ENCODE data around the gene ACOT4. TPM values are rescaled to one million over a fixed set of nuclear protein-coding genes. Genes with fewer than 3 reads are reported as not detected.
"Not testable (repeated sequence)": the region's sequence is repeated elsewhere in the genome, so short reads cannot be mapped to it uniquely, and the experiment has no call there.

ACOT4 gene
- total RNA-seq, 1 donor from 2014 or later: 1.3 TPM

GRCh38 chr14:73566935-73567334 lies 24.7 kb upstream of the ACOT4 start:
- Mint-ChIP-seq H3K36me3 (ENCODE audit: insufficient read depth) (peaks cover 19% of the 10 kb centered on the region), H3K4me1 (ENCODE audit: low read depth) (peaks cover 19% of the 10 kb centered on the region), H3K9me3 (ENCODE audit: low read depth) (peaks cover 16% of the 10 kb centered on the region)
- not testable (repeated sequence) for H3K27ac Mint-ChIP-seq; H3K4me3 Mint-ChIP-seq (ENCODE audit: low read depth); DNase-seq (ENCODE audit: low spot score, unreplicated experiment); H3K27me3 Mint-ChIP-seq

- no peak for DNase-seq (ENCODE audit: low spot score, unreplicated experiment)
- Mint-ChIP-seq H3K36me3 (ENCODE audit: insufficient read depth) (peaks cover 18% of the 10 kb centered on the region), H3K27ac (no peak overlapping the region), H3K27me3 (no peaks in the 10 kb centered on the region), H3K4me1 (ENCODE audit: low read depth) (peaks cover 19% of the 10 kb centered on the region), H3K4me3 (ENCODE audit: low read depth) (peak overlapping the region; percentile 82), H3K9me3 (ENCODE audit: low read depth) (peaks cover 11% of the 10 kb centered on the region)
- TF ChIP-seq CTCF (IDR thresholded peaks at IDR 0.05; ENCODE audit: unreplicated experiment): no peak
Observed at GRCh38 chr14:73567358-73567757, 24.3 kb upstream of the ACOT4 start.

GRCh38 chr14:73567951-73568885 lies 23.5 kb upstream of the ACOT4 start:
- peak overlapping the region; percentile 82 for H3K4me3 Mint-ChIP-seq (ENCODE audit: low read depth)
- H3K27ac Mint-ChIP-seq: peak overlapping the region; percentile 97
- no peak for TF ChIP-seq CTCF (IDR thresholded peaks at IDR 0.05; ENCODE audit: unreplicated experiment)
- no peaks in the 10 kb centered on the region for H3K27me3 Mint-ChIP-seq
- no peak for DNase-seq (ENCODE audit: low spot score, unreplicated experiment)
- H3K4me1 Mint-ChIP-seq (ENCODE audit: low read depth): peaks cover 19% of the 10 kb centered on the region
- peaks cover 18% of the 10 kb centered on the region for H3K36me3 Mint-ChIP-seq (ENCODE audit: insufficient read depth)
- H3K9me3 Mint-ChIP-seq (ENCODE audit: low read depth): peaks cover 5% of the 10 kb centered on the region

GRCh38 chr14:73568886-73569184 lies 22.8 kb upstream of the ACOT4 start:
- not testable (repeated sequence) for H3K9me3 Mint-ChIP-seq (ENCODE audit: low read depth); H3K27me3 Mint-ChIP-seq; DNase-seq (ENCODE audit: low spot score, unreplicated experiment)
- Mint-ChIP-seq H3K36me3 (ENCODE audit: insufficient read depth) (peaks cover 18% of the 10 kb centered on the region), H3K4me1 (ENCODE audit: low read depth) (peaks cover 19% of the 10 kb centered on the region), H3K27ac (peak overlapping the region; percentile 97), H3K4me3 (ENCODE audit: low read depth) (peak overlapping the region; percentile 82)

GRCh38 chr14:73569185-73569958 lies 22.3 kb upstream of the ACOT4 start, which contains the start of gene ACOT2:
Gene ACOT2, plus strand, starts transcription at chr14:73569213. Its CDS starts 28 bp downstream, at chr14:73569241.
- H3K27me3 Mint-ChIP-seq; H3K9me3 Mint-ChIP-seq (ENCODE audit: low read depth): not testable (repeated sequence)
- peak within 1 kb of the TSS; percentile 97 for H3K27ac Mint-ChIP-seq
- peak within 1 kb of the TSS; percentile 82 for H3K4me3 Mint-ChIP-seq (ENCODE audit: low read depth)
- peaks cover 19% of the 10 kb centered on the region for H3K4me1 Mint-ChIP-seq (ENCODE audit: low read depth)
- peaks cover 20% of the 10 kb centered on the region for H3K36me3 Mint-ChIP-seq (ENCODE audit: insufficient read depth)
- peak; percentile 34 for DNase-seq (ENCODE audit: low spot score, unreplicated experiment)

- peak overlapping the region; percentile 45 for H3K4me3 Mint-ChIP-seq (ENCODE audit: low read depth)
- H3K27me3 Mint-ChIP-seq; H3K27ac Mint-ChIP-seq; H3K9me3 Mint-ChIP-seq (ENCODE audit: low read depth): not testable (repeated sequence)
- peak; percentile 62 for TF ChIP-seq CTCF (IDR thresholded peaks at IDR 0.05; ENCODE audit: unreplicated experiment)
- DNase-seq (ENCODE audit: low spot score, unreplicated experiment): peak; percentile 31
- peaks cover 17% of the 10 kb centered on the region for H3K4me1 Mint-ChIP-seq (ENCODE audit: low read depth)
- H3K36me3 Mint-ChIP-seq (ENCODE audit: insufficient read depth): peaks cover 15% of the 10 kb centered on the region
Observed at GRCh38 chr14:73570913-73571312, 20.8 kb upstream of the ACOT4 start.

- H3K9me3 Mint-ChIP-seq (ENCODE audit: low read depth); DNase-seq (ENCODE audit: low spot score, unreplicated experiment); H3K27me3 Mint-ChIP-seq; H3K4me3 Mint-ChIP-seq (ENCODE audit: low read depth); H3K27ac Mint-ChIP-seq: not testable (repeated sequence)
- Mint-ChIP-seq H3K36me3 (ENCODE audit: insufficient read depth) (peaks cover 13% of the 10 kb centered on the region), H3K4me1 (ENCODE audit: low read depth) (peaks cover 12% of the 10 kb centered on the region)
Observed at GRCh38 chr14:73573034-73573433, 18.6 kb upstream of the ACOT4 start.

GRCh38 chr14:73573740-73574139 lies 17.9 kb upstream of the ACOT4 start:
- not testable (repeated sequence) for H3K4me1 Mint-ChIP-seq (ENCODE audit: low read depth); H3K27me3 Mint-ChIP-seq; DNase-seq (ENCODE audit: low spot score, unreplicated experiment); H3K4me3 Mint-ChIP-seq (ENCODE audit: low read depth); H3K27ac Mint-ChIP-seq; H3K9me3 Mint-ChIP-seq (ENCODE audit: low read depth)
- H3K36me3 Mint-ChIP-seq (ENCODE audit: insufficient read depth): peaks cover 13% of the 10 kb centered on the region

- H3K4me3 Mint-ChIP-seq (ENCODE audit: low read depth); H3K4me1 Mint-ChIP-seq (ENCODE audit: low read depth); H3K9me3 Mint-ChIP-seq (ENCODE audit: low read depth); H3K27me3 Mint-ChIP-seq; H3K27ac Mint-ChIP-seq; DNase-seq (ENCODE audit: low spot score, unreplicated experiment): not testable (repeated sequence)
- peaks cover 13% of the 10 kb centered on the region for H3K36me3 Mint-ChIP-seq (ENCODE audit: insufficient read depth)
Observed at GRCh38 chr14:73574251-73574650, 17.4 kb upstream of the ACOT4 start.
